HEK293 (cell line): Measurements from ENCODE around the gene TFR2.
A peak's percentile ranks its signal among the peaks of the same experiment; 100 is the strongest.

Source experiments
- FEZF1 ChIP-seq: fragments of 450-650 bp; formaldehyde crosslinking; IDR thresholded peaks from 2 replicates; pipeline ENCODE4 v1.5.1; 2016; ENCODE audit warnings: missing biosample characterization, missing genetic modification characterization
- GLI4 ChIP-seq: fragments of 450-650 bp; formaldehyde crosslinking; IDR thresholded peaks from 2 replicates; pipeline ENCODE4 v1.5.1; 2016; ENCODE audit warnings: missing biosample characterization, missing genetic modification characterization
- KLF16 ChIP-seq: fragments of 450-650 bp; formaldehyde crosslinking; IDR thresholded peaks from 2 replicates; pipeline ENCODE4 v1.5.1; 2017; ENCODE audit warnings: missing biosample characterization, missing genetic modification characterization
- REST ChIP-seq: fragments of 450-650 bp; formaldehyde crosslinking; IDR thresholded peaks from 2 replicates; pipeline ENCODE4 v1.5.1; 2016; ENCODE audit warnings: missing biosample characterization, missing genetic modification characterization
- SP2 ChIP-seq: fragments of 450-650 bp; formaldehyde crosslinking; IDR thresholded peaks from 2 replicates; pipeline ENCODE4 v1.5.1; 2016; ENCODE audit warnings: missing biosample characterization, missing genetic modification characterization
- ZBTB49 ChIP-seq: fragments of 450-650 bp; formaldehyde crosslinking; IDR thresholded peaks from 2 replicates; pipeline ENCODE4 v1.5.1; 2016; ENCODE audit warnings: missing biosample characterization, missing genetic modification characterization, low read depth
- ZNF133 ChIP-seq: fragments of 450-650 bp; formaldehyde crosslinking; IDR thresholded peaks from 2 replicates; pipeline ENCODE4 v1.5.1; 2016; ENCODE audit warnings: missing biosample characterization, missing genetic modification characterization
- TF ChIP-seq, protein P1 (sequence below): fragments of 450-650 bp; formaldehyde crosslinking; IDR thresholded peaks from 2 replicates; pipeline ENCODE4 v1.5.1; 2016; ENCODE audit warnings: missing biosample characterization, missing genetic modification characterization

GRCh38 chr7:100639995-100640516 lies 1.3 kb downstream of the TFR2 start:
- TF ChIP-seq, protein P1, sequence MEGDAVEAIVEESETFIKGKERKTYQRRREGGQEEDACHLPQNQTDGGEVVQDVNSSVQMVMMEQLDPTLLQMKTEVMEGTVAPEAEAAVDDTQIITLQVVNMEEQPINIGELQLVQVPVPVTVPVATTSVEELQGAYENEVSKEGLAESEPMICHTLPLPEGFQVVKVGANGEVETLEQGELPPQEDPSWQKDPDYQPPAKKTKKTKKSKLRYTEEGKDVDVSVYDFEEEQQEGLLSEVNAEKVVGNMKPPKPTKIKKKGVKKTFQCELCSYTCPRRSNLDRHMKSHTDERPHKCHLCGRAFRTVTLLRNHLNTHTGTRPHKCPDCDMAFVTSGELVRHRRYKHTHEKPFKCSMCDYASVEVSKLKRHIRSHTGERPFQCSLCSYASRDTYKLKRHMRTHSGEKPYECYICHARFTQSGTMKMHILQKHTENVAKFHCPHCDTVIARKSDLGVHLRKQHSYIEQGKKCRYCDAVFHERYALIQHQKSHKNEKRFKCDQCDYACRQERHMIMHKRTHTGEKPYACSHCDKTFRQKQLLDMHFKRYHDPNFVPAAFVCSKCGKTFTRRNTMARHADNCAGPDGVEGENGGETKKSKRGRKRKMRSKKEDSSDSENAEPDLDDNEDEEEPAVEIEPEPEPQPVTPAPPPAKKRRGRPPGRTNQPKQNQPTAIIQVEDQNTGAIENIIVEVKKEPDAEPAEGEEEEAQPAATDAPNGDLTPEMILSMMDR (tag by site-specific recombination): no peak
- TF ChIP-seq FEZF1 (tag by site-specific recombination) (no peak), REST (tag by site-specific recombination) (no peak), SP2 (tag by site-specific recombination) (no peak), KLF16 (no peak), ZNF133 (tag by site-specific recombination) (no peak), GLI4 (tag by site-specific recombination) (0 out of 2 replicates have a peak, but pooled peaks have one; percentile 43), ZBTB49 (tag by site-specific recombination) (no peak)
